OCI-LY1 (cell line): ENCODE measurements around the gene CD244.

Experiments used
- EZH2 ChIP-seq: fragments of 200-600 bp; sonication (generic), shearing (Covaris generic); IDR thresholded peaks from 2 replicates; pipeline ENCODE4 v1.8.0; 2017; ENCODE audit warnings: borderline replicate concordance, mixed run types, mild to moderate bottlenecking, antibody characterized with exemption, low read length, moderate library complexity, mixed read lengths
- TF ChIP-seq, protein P1 (sequence below): fragments of 200-600 bp; sonication (generic), shearing (Covaris generic); IDR thresholded peaks from 2 replicates; pipeline ENCODE4 v1.5.1; 2017; ENCODE audit warnings: mild to moderate bottlenecking, antibody characterized with exemption, low read length, moderate library complexity, mixed read lengths

DNA sequence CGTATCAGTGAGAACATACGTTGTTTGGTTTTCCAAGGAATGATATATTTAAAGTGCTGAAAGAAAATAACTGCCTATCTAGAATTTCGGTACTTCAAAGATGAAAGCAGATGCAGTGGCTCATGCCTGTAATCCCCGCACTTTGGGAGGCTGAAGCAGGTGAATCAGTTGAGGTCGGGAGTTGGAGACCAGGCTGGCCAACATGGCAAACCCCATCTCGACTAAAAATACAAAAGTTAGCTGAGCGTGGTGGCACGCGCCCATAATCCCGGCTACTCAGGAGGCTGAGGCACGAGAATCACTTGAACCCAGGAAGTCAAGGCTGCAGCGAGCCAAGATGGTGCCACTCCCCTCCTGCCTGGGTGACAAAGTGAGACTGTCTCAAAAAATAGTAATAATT is 16.4 kb downstream of the CD244 start:
- TF ChIP-seq, protein P1, sequence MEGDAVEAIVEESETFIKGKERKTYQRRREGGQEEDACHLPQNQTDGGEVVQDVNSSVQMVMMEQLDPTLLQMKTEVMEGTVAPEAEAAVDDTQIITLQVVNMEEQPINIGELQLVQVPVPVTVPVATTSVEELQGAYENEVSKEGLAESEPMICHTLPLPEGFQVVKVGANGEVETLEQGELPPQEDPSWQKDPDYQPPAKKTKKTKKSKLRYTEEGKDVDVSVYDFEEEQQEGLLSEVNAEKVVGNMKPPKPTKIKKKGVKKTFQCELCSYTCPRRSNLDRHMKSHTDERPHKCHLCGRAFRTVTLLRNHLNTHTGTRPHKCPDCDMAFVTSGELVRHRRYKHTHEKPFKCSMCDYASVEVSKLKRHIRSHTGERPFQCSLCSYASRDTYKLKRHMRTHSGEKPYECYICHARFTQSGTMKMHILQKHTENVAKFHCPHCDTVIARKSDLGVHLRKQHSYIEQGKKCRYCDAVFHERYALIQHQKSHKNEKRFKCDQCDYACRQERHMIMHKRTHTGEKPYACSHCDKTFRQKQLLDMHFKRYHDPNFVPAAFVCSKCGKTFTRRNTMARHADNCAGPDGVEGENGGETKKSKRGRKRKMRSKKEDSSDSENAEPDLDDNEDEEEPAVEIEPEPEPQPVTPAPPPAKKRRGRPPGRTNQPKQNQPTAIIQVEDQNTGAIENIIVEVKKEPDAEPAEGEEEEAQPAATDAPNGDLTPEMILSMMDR: no peak
- no peak for TF ChIP-seq EZH2
